Mesenchymal stem cell (in vitro differentiated cells and primary cell): ENCODE results near the gene LARP4.

Experiments used
- DNase-seq: peaks from one replicate; pipeline ENCODE4 v3.0.0-alpha.2; 2013
- H2AFZ ChIP-seq: one replicate; pipeline ENCODE4 v1.6.1; 2013; ENCODE audit warnings: low read depth, mild to moderate bottlenecking, control low read depth, inconsistent platforms, low read length, moderate library complexity
- H2AK5ac ChIP-seq: 2 replicates; pipeline ENCODE4 v1.6.1; 2013; ENCODE audit warnings: low read length, moderate library complexity, mild to moderate bottlenecking, inconsistent platforms; ENCODE audit not compliant: severe bottlenecking
- H2BK120ac ChIP-seq: one replicate; pipeline ENCODE4 v1.6.1; 2013; ENCODE audit warnings: low read depth, mild to moderate bottlenecking, inconsistent platforms, low read length, moderate library complexity
- H2BK12ac ChIP-seq, 2 experiments: one replicate each; pipeline ENCODE4 v1.6.1; 2013; ENCODE audit warnings: inconsistent platforms in 2 of 2, low read length in 2 of 2, mild to moderate bottlenecking in 2 of 2, moderate library complexity in 2 of 2, control low read depth in 1 of 2
- H2BK15ac ChIP-seq: one replicate; pipeline ENCODE4 v1.6.1; 2013; ENCODE audit warnings: mild to moderate bottlenecking, low read depth, inconsistent platforms; ENCODE audit not compliant: poor library complexity, severe bottlenecking
- H2BK5ac ChIP-seq: 2 replicates; pipeline ENCODE4 v1.6.1; 2013; ENCODE audit warnings: low read depth, mild to moderate bottlenecking, low read length, control low read depth, inconsistent platforms; ENCODE audit not compliant: poor library complexity, severe bottlenecking
- H3K14ac ChIP-seq, 2 experiments: one replicate each; pipeline ENCODE4 v1.6.1; 2013; ENCODE audit warnings: inconsistent platforms in 2 of 2, low read length in 2 of 2, control low read depth in 1 of 2, mild to moderate bottlenecking in 1 of 2, moderate library complexity in 1 of 2
- H3K18ac ChIP-seq, 2 experiments: one replicate each; pipeline ENCODE4 v1.6.1; 2013; ENCODE audit warnings: inconsistent platforms in 2 of 2, low read length in 2 of 2, control low read depth in 1 of 2, low read depth in 1 of 2, mild to moderate bottlenecking in 1 of 2
- H3K23ac ChIP-seq, 2 experiments: one replicate each; pipeline ENCODE4 v1.6.1; 2013; ENCODE audit warnings: inconsistent platforms in 2 of 2, low read length in 2 of 2, mild to moderate bottlenecking in 2 of 2, moderate library complexity in 2 of 2, control low read depth in 1 of 2
- H3K27ac ChIP-seq: 2 replicates; pipeline ENCODE4 v1.5.1; 2013; ENCODE audit warnings: mild to moderate bottlenecking, moderate library complexity, low read length, control low read depth, inconsistent platforms; ENCODE audit not compliant: poor library complexity, severe bottlenecking
- H3K27me3 ChIP-seq, 2 experiments: 2 replicates each; pipeline versions ENCODE4 v1.6.1 to v1.7.0; 2013; ENCODE audit warnings: low read length in 2 of 2, mild to moderate bottlenecking in 2 of 2, moderate library complexity in 2 of 2, control low read depth in 1 of 2, inconsistent platforms in 1 of 2; ENCODE audit not compliant: control insufficient read depth in 1 of 2, insufficient read depth in 1 of 2
- H3K36me3 ChIP-seq, 2 experiments: 2 replicates each; pipeline versions ENCODE4 v1.6.1 to v1.7.0; 2013; ENCODE audit warnings: low read length in 2 of 2, control low read depth in 1 of 2, inconsistent platforms in 1 of 2, low read depth in 1 of 2, mild to moderate bottlenecking in 1 of 2; ENCODE audit not compliant: insufficient read depth in 2 of 2, control insufficient read depth in 1 of 2
- H3K4ac ChIP-seq, 2 experiments: one replicate each; pipeline ENCODE4 v1.6.1; 2013; ENCODE audit warnings: inconsistent platforms in 2 of 2, low read length in 2 of 2, mild to moderate bottlenecking in 2 of 2, moderate library complexity in 2 of 2, control low read depth in 1 of 2, low read depth in 1 of 2
- H3K4me1 ChIP-seq: 2 replicates; pipeline ENCODE4 v1.6.1; 2013; ENCODE audit warnings: low read depth, low read length, control low read depth; ENCODE audit not compliant: control insufficient read depth, insufficient read depth
- H3K4me2 ChIP-seq: 2 replicates; pipeline ENCODE4 v1.6.1; 2013; ENCODE audit warnings: low read length, mild to moderate bottlenecking, inconsistent platforms; ENCODE audit not compliant: poor library complexity, severe bottlenecking
- H3K4me3 ChIP-seq, 2 experiments: 2 replicates each; pipeline versions ENCODE4 v1.5.1 to v1.7.0; 2013; ENCODE audit warnings: low read length in 2 of 2, mild to moderate bottlenecking in 2 of 2, control low read depth in 1 of 2, low read depth in 1 of 2; ENCODE audit not compliant: insufficient read depth in 1 of 2
- H3K79me1 ChIP-seq: replicated peaks from 2 replicates; pipeline ENCODE4 v1.6.1; 2013; ENCODE audit warnings: mild to moderate bottlenecking, control low read depth, low read length, inconsistent platforms; ENCODE audit not compliant: poor library complexity, severe bottlenecking
- H3K9ac ChIP-seq: 2 replicates; pipeline ENCODE4 v1.7.0; 2013; ENCODE audit warnings: mild to moderate bottlenecking, low read length, moderate library complexity
- H3K9me3 ChIP-seq: 2 replicates; pipeline ENCODE4 v1.7.0; 2013; ENCODE audit warnings: mild to moderate bottlenecking, low read length; ENCODE audit not compliant: control insufficient read depth
- H4K8ac ChIP-seq: one replicate; pipeline ENCODE4 v1.6.1; 2013; ENCODE audit warnings: inconsistent platforms, mild to moderate bottlenecking, low read length, moderate library complexity
- H4K91ac ChIP-seq: one replicate; pipeline ENCODE4 v1.6.1; 2013; ENCODE audit warnings: mild to moderate bottlenecking, low read length, inconsistent platforms
- WGBS: methylation state at CpG from one replicate; pipeline ENCODE4 v1.1.7; 2013; ENCODE audit warnings: mixed read lengths; 5-methylcytosine and 5-hydroxymethylcytosine counted together

Gene LARP4

DNA sequence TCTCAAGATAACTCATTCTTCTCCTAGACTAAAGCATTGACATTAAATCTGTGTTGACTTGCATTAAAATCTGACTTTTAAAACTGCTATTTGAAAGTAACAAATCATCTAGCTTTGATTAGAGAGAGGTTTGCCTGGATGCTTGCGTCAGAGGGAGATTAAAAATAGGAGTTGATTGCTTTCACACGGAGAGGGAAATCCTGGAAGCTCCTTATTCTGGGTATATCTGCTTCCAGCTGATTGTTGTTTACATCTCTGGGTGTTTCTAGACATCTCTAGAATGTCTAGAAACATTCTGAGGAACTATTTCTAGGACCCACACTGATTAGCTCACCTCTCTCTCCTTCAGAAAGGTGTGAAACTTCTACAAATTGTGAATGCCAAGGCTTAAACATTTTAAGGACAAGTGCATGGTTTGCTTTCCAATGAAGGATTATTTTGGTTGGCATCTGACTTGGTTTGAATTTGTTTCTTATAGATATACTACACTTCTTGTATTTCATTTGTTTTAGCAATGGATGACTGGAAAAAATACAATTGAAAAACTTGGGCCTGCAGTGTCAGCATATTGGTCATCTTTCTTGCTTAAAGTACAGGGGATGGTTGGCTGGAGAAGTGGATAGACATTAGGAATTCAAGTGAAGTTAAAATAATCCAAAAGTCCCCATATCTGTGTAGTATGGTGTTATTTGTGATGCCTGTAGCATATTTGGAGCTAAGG is 106.2 kb downstream of the LARP4 start:
- H3K9ac ChIP-seq = peak overlapping the region; percentile 97
- no peak overlapping the region for H3K4ac ChIP-seq
- no peak overlapping the region for H2BK5ac ChIP-seq
- H2AFZ ChIP-seq = no peak overlapping the region
- H3K4me2 ChIP-seq = peak overlapping the region; percentile 37
- no peak overlapping the region for H4K8ac ChIP-seq
- H3K79me1 ChIP-seq = peaks cover 3% of the 10 kb centered on the region
- peak overlapping the region in 1 of 2 experiments; percentile 91 for H3K4me3 ChIP-seq
- no peaks in the 10 kb centered on the region for H3K9me3 ChIP-seq
- no peak overlapping the region for H2BK120ac ChIP-seq
- H4K91ac ChIP-seq = no peak overlapping the region
- H3K23ac ChIP-seq = no peak overlapping the region
- DNase-seq = peak; percentile 32
- H3K27ac ChIP-seq = no peak overlapping the region
- H2AK5ac ChIP-seq = no peak overlapping the region
- no peak overlapping the region for H2BK12ac ChIP-seq
- peaks cover 0 to 3% of the 10 kb centered on the region in 2 experiments for H3K36me3 ChIP-seq
- peaks cover 3% of the 10 kb centered on the region for H3K4me1 ChIP-seq
- no peaks in the 10 kb centered on the region for H3K27me3 ChIP-seq
- H3K18ac ChIP-seq = no peak overlapping the region
- no peak overlapping the region for H2BK15ac ChIP-seq
- WGBS = 47% methylated on average over 2 of the region's 2 CpGs
- no peak overlapping the region for H3K14ac ChIP-seq

DNA sequence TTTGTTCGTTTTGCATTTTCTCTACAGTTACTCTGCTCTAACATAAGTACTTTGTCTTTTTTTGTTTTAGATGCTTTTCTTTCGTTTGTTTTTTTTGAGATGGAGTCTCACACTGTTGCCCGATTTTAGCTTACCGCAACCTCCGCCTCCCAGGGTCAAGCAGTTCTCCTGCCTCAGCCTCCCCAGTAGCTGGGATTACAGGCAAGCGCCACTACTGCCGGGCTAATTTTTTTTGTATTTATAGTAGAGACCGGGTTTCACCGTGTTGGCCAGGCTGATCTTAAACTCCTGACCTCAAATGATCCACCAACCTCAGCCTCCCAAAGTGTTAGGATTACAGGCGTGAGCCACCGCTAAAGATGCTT is 106.8 kb downstream of the LARP4 start:
- Histone ChIP-seq H3K4me3 (no peak overlapping the region), H3K4me1 (peaks cover 3% of the 10 kb centered on the region), H2BK12ac (no peak overlapping the region), H3K27me3 (no peaks in the 10 kb centered on the region), H2AFZ (no peak overlapping the region), H3K23ac (no peak overlapping the region), H3K9me3 (no peaks in the 10 kb centered on the region), H4K91ac (no peak overlapping the region), H3K27ac (no peak overlapping the region), H2BK15ac (no peak overlapping the region), H3K36me3 (peaks cover 0 to 3% of the 10 kb centered on the region in 2 experiments), H3K4me2 (no peak overlapping the region), H4K8ac (no peak overlapping the region), H3K9ac (peak overlapping the region; percentile 16), H2BK120ac (no peak overlapping the region), H3K4ac (no peak overlapping the region), H2BK5ac (no peak overlapping the region), H2AK5ac (no peak overlapping the region), H3K18ac (no peak overlapping the region), H3K79me1 (peaks cover 3% of the 10 kb centered on the region), H3K14ac (no peak overlapping the region)
- WGBS = 92% methylated on average over 10 of the region's 11 CpGs
- DNase-seq = no peak

DNA sequence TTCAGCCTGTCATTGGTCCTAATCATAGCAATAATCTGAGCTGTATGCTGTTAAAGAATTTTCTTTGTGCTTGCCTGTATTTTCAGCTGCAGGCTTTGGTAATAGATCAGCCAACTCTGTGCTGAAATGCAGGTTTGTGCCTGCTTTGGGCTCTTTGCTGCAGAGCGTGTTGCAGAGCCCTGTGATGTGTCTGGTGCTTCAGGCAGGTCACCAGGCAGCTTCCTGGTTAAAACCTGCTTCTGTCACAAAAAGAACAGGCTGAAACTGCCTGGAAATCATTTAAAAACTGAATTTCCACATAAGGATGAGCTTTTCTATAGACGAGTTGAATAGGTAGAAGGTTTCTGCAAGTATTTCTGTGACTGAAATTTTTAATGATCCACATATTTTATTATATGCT is 107.2 kb downstream of the LARP4 start:
- Histone ChIP-seq H3K4me1 (peaks cover 3% of the 10 kb centered on the region), H4K8ac (no peak overlapping the region), H3K27me3 (no peaks in the 10 kb centered on the region), H3K9me3 (no peaks in the 10 kb centered on the region), H3K4me3 (no peak overlapping the region), H3K27ac (no peak overlapping the region), H2BK15ac (no peak overlapping the region), H3K36me3 (peaks cover 0 to 3% of the 10 kb centered on the region in 2 experiments), H3K9ac (peak overlapping the region; percentile 29), H2BK12ac (no peak overlapping the region), H4K91ac (no peak overlapping the region), H3K14ac (no peak overlapping the region), H3K79me1 (peaks cover 3% of the 10 kb centered on the region), H2BK120ac (no peak overlapping the region), H2AK5ac (no peak overlapping the region), H2AFZ (no peak overlapping the region), H3K4me2 (no peak overlapping the region), H3K23ac (no peak overlapping the region), H3K4ac (no peak overlapping the region), H2BK5ac (no peak overlapping the region), H3K18ac (no peak overlapping the region)
- no peak for DNase-seq
- 75% methylated on average over 1 of the region's 2 CpGs for WGBS

GRCh38 chr12:50508414-50508813 is 107.7 kb downstream of the LARP4 start:
- H3K23ac ChIP-seq = no peak overlapping the region
- no peak overlapping the region for H3K27ac ChIP-seq
- H2BK12ac ChIP-seq = no peak overlapping the region
- H4K8ac ChIP-seq = no peak overlapping the region
- no peak overlapping the region for H3K4ac ChIP-seq
- no peaks in the 10 kb centered on the region for H3K27me3 ChIP-seq
- peaks cover 5% of the 10 kb centered on the region for H3K79me1 ChIP-seq
- H3K9me3 ChIP-seq = no peaks in the 10 kb centered on the region
- H2AK5ac ChIP-seq = no peak overlapping the region
- H2BK5ac ChIP-seq = no peak overlapping the region
- H4K91ac ChIP-seq = no peak overlapping the region
- no peak overlapping the region for H3K4me2 ChIP-seq
- H3K4me3 ChIP-seq = no peak overlapping the region
- no peak overlapping the region for H2BK120ac ChIP-seq
- DNase-seq = no peak
- H3K14ac ChIP-seq = no peak overlapping the region
- peak overlapping the region; percentile 29 for H3K9ac ChIP-seq
- no peak overlapping the region for H2AFZ ChIP-seq
- peaks cover 0 to 3% of the 10 kb centered on the region in 2 experiments for H3K36me3 ChIP-seq
- H2BK15ac ChIP-seq = no peak overlapping the region
- H3K4me1 ChIP-seq = peaks cover 3% of the 10 kb centered on the region
- 91% methylated on average over 6 of the region's 6 CpGs for WGBS
- H3K18ac ChIP-seq = no peak overlapping the region
